Neural cell (in vitro differentiated cells): ENCODE results near the gene TSEN54. TPM values are rescaled to one million over a fixed set of nuclear protein-coding genes. Genes with fewer than 3 reads are reported as not detected.

ENCODE experiments used
- H2AFZ ChIP-seq: fragments of 200-600, 300-800 bp; sonication (generic), shearing (Covaris generic); 2 replicates; pipeline ENCODE4 v1.6.0; 2014; ENCODE audit warnings: low read depth, mild to moderate bottlenecking, antibody characterized with exemption, low read length, moderate library complexity
- H3F3A ChIP-seq: fragments of 200-600 bp; shearing (Covaris generic); 2 replicates; pipeline ENCODE4 v1.6.1; 2016; ENCODE audit warnings: mild to moderate bottlenecking, moderate library complexity, mixed read lengths, antibody characterized with exemption, low read length; ENCODE audit not compliant: insufficient read depth, poor library complexity, severe bottlenecking
- H3K27ac ChIP-seq: fragments of 200-600, 300-800 bp; sonication (generic), shearing (Covaris generic); 2 replicates; pipeline ENCODE4 v1.5.1; 2014; ENCODE audit warnings: mild to moderate bottlenecking, low read length, moderate library complexity
- H3K27me3 ChIP-seq: fragments of 300-800, 200-600 bp; sonication (generic), shearing (Covaris generic); 2 replicates; pipeline ENCODE4 v1.6.0; 2014; ENCODE audit warnings: mild to moderate bottlenecking, low read depth, low read length, moderate library complexity; ENCODE audit not compliant: insufficient read depth
- H3K36me3 ChIP-seq: fragments of 300-800, 200-600 bp; sonication (generic), shearing (Covaris generic); 2 replicates; pipeline ENCODE4 v1.5.1; 2014; ENCODE audit warnings: mild to moderate bottlenecking, antibody characterized with exemption, low read length, moderate library complexity; ENCODE audit not compliant: insufficient read depth
- H3K4me2 ChIP-seq: fragments of 300-800, 200-600 bp; sonication (generic), shearing (Covaris generic); 2 replicates; pipeline ENCODE4 v1.6.0; 2014; ENCODE audit warnings: mild to moderate bottlenecking, low read length
- H3K4me3 ChIP-seq: fragments of 300-800, 200-600 bp; sonication (generic), shearing (Covaris generic); 2 replicates; pipeline ENCODE4 v1.5.1; 2014; ENCODE audit warnings: mild to moderate bottlenecking, low read length, moderate library complexity
- H3K79me2 ChIP-seq: fragments of 200-600 bp; shearing (Covaris generic); replicated peaks from 2 replicates; pipeline ENCODE4 v1.6.0; 2014; ENCODE audit warnings: mild to moderate bottlenecking, low read length, moderate library complexity; ENCODE audit not compliant: insufficient read depth
- H3K9ac ChIP-seq: fragments of 300-800, 200-600 bp; sonication (generic), shearing (Covaris generic); 2 replicates; pipeline ENCODE4 v1.6.1; 2016; ENCODE audit warnings: mild to moderate bottlenecking, low read length, mixed read lengths
- H3K9me2 ChIP-seq: fragments of 200-600 bp; shearing (Covaris generic); 2 replicates; pipeline ENCODE4 v1.6.1; 2016; ENCODE audit warnings: mild to moderate bottlenecking, low read length, mixed read lengths; ENCODE audit not compliant: insufficient read depth
- H3K9me3 ChIP-seq: fragments of 200-600, 300-800 bp; sonication (generic), shearing (Covaris generic); 2 replicates; pipeline ENCODE4 v1.6.1; 2016; ENCODE audit warnings: mild to moderate bottlenecking, mixed run types, low read length, moderate library complexity, mixed read lengths
- H4K20me1 ChIP-seq: fragments of 200-600 bp; shearing (Covaris generic); 2 replicates; pipeline ENCODE4 v1.6.1; 2016; ENCODE audit warnings: mild to moderate bottlenecking, mixed run types; ENCODE audit not compliant: insufficient read depth
- CTCF ChIP-seq: fragments of 450-650 bp; IDR thresholded peaks from 2 replicates; pipeline ENCODE4 v1.5.1; 2014; ENCODE audit warnings: antibody characterized with exemption, mild to moderate bottlenecking, moderate library complexity; ENCODE audit not compliant: poor library complexity, severe bottlenecking
- EP300 ChIP-seq: fragments of 450-650 bp; conservative IDR thresholded peaks from 2 replicates; pipeline ENCODE4 v1.6.1; 2014; ENCODE audit warnings: antibody characterized with exemption, mild to moderate bottlenecking, moderate library complexity; ENCODE audit not compliant: poor library complexity, severe bottlenecking
- EZH2 ChIP-seq: fragments of 200-600, 300-800 bp; shearing (Covaris generic), sonication (generic); IDR thresholded peaks from 2 replicates; pipeline ENCODE4 v1.6.1; 2014; ENCODE audit warnings: antibody characterized with exemption, low read length, borderline replicate concordance, mild to moderate bottlenecking; ENCODE audit not compliant: insufficient read depth, poor library complexity, severe bottlenecking
- MXI1 ChIP-seq: fragments of 450-650 bp; conservative IDR thresholded peaks from 2 replicates; pipeline ENCODE4 v1.6.1; 2014; ENCODE audit warnings: antibody characterized with exemption, mild to moderate bottlenecking; ENCODE audit not compliant: poor library complexity, severe bottlenecking
- POLR2AphosphoS5 ChIP-seq: IDR thresholded peaks from 2 replicates; pipeline ENCODE4 v1.6.1; 2012
- RAD21 ChIP-seq: fragments of 450-650 bp; conservative IDR thresholded peaks from 2 replicates; pipeline ENCODE4 v1.6.1; 2014; ENCODE audit warnings: antibody characterized with exemption, mild to moderate bottlenecking, moderate library complexity
- REST ChIP-seq: IDR thresholded peaks from 2 replicates; pipeline ENCODE4 v1.6.1; 2012; ENCODE audit warnings: borderline replicate concordance
- SMC3 ChIP-seq: fragments of 450-650 bp; conservative IDR thresholded peaks from 2 replicates; pipeline ENCODE4 v1.6.1; 2014; ENCODE audit warnings: antibody characterized with exemption, mild to moderate bottlenecking, moderate library complexity; ENCODE audit not compliant: poor library complexity
- TAF1 ChIP-seq: IDR thresholded peaks from 2 replicates; pipeline ENCODE4 v1.6.1; 2012; ENCODE audit warnings: low read depth
- polyA plus RNA-seq: library from polyadenylated mRNA; depleted of rRNA; stranded (reverse); fragments of >200 nt; gene quantifications from 2 replicates; pipeline ENCODE4 v1.2.3, GENCODE V29; 2014

TSEN54 gene
- polyA plus RNA-seq, 1 donor from 2014 or later, result 32.2 TPM

GRCh38 chr17:75530837-75531720 is 14.8 kb downstream of the TSEN54 start:
- H2AFZ ChIP-seq, result no peak overlapping the region
- H3K9me2 ChIP-seq, result no peaks in the 10 kb centered on the region
- H3F3A ChIP-seq, result no peaks in the 10 kb centered on the region
- H3K27ac ChIP-seq, result no peak overlapping the region
- peaks cover 15% of the 10 kb centered on the region for H3K27me3 ChIP-seq
- no peaks in the 10 kb centered on the region for H3K36me3 ChIP-seq
- no peak overlapping the region for H3K9ac ChIP-seq
- no peak overlapping the region for H3K4me2 ChIP-seq
- no peaks in the 10 kb centered on the region for H4K20me1 ChIP-seq
- H3K4me3 ChIP-seq, result no peak overlapping the region
- no peak for TF ChIP-seq MXI1
- no peak for TF ChIP-seq CTCF
- no peak for TF ChIP-seq SMC3
- no peak for TF ChIP-seq REST
- no peak for TF ChIP-seq RAD21
- TF ChIP-seq POLR2AphosphoS5, result no peak
- TF ChIP-seq EP300, result no peak
- no peak for TF ChIP-seq TAF1
- no peak for TF ChIP-seq EZH2
- H3K79me2 ChIP-seq, result no peaks in the 10 kb centered on the region
- H3K9me3 ChIP-seq, result no peaks in the 10 kb centered on the region

- H3K27ac ChIP-seq, result no peak overlapping the region
- no peak overlapping the region for H2AFZ ChIP-seq
- H3K9ac ChIP-seq, result no peak overlapping the region
- peaks cover 9% of the 10 kb centered on the region for H3K27me3 ChIP-seq
- H3K4me2 ChIP-seq, result no peak overlapping the region
- TF ChIP-seq RAD21, result no peak
- TF ChIP-seq REST, result no peak
- no peak for TF ChIP-seq MXI1
- TF ChIP-seq TAF1, result no peak
- no peak for TF ChIP-seq POLR2AphosphoS5
- TF ChIP-seq CTCF, result no peak
- TF ChIP-seq EZH2, result no peak
- TF ChIP-seq SMC3, result no peak
- no peak for TF ChIP-seq EP300
- no peak overlapping the region for H3K4me3 ChIP-seq
- no peaks in the 10 kb centered on the region for H3K9me3 ChIP-seq
- H3K36me3 ChIP-seq, result no peaks in the 10 kb centered on the region
- no peaks in the 10 kb centered on the region for H3K79me2 ChIP-seq
- H3K9me2 ChIP-seq, result no peaks in the 10 kb centered on the region
- no peaks in the 10 kb centered on the region for H4K20me1 ChIP-seq
- no peaks in the 10 kb centered on the region for H3F3A ChIP-seq
Observed at GRCh38 chr17:75531721-75532072, 15.4 kb downstream of the TSEN54 start.
